GM18526 (cell line): Measurements from ENCODE around the gene RASA2.

Source experiments
- POLR2A ChIP-seq: IDR thresholded peaks from 3 replicates; pipeline ENCODE4 v1.6.1; 2011; ENCODE audit not compliant: insufficient read length; ENCODE audit errors: extremely low read depth

RASA2 gene

GRCh38 chr3:141539431-141540187 is 52.8 kb downstream of the RASA2 start:
- TF ChIP-seq POLR2A, result no peak

GRCh38 chr3:141540531-141540930 is 53.7 kb downstream of the RASA2 start:
- TF ChIP-seq POLR2A, result no peak

- TF ChIP-seq POLR2A, result no peak
These were observed 55.6 kb downstream of the RASA2 start for GRCh38 chr3:141542202-141542969.

- TF ChIP-seq POLR2A, result no peak
These were observed 56.2 kb downstream of the RASA2 start for GRCh38 chr3:141542989-141543388.

GRCh38 chr3:141544697-141545096 is 57.9 kb downstream of the RASA2 start:
- no peak for TF ChIP-seq POLR2A

GRCh38 chr3:141546081-141546480 is 59.3 kb downstream of the RASA2 start:
- no peak for TF ChIP-seq POLR2A

GRCh38 chr3:141546586-141546985 is 59.8 kb downstream of the RASA2 start:
- TF ChIP-seq POLR2A, result no peak

- TF ChIP-seq POLR2A, result no peak
These were observed 61.0 kb downstream of the RASA2 start for GRCh38 chr3:141547791-141548190.

- TF ChIP-seq POLR2A, result no peak
These were observed 64.3 kb downstream of the RASA2 start for GRCh38 chr3:141550926-141551665.

- no peak for TF ChIP-seq POLR2A
These were observed 65.7 kb downstream of the RASA2 start for GRCh38 chr3:141552440-141552991.

- no peak for TF ChIP-seq POLR2A
These were observed 66.2 kb downstream of the RASA2 start for GRCh38 chr3:141553055-141553454.

GRCh38 chr3:141556034-141556433 is 69.2 kb downstream of the RASA2 start:
- TF ChIP-seq POLR2A, result no peak

GRCh38 chr3:141557961-141558706 is 71.3 kb downstream of the RASA2 start:
- TF ChIP-seq POLR2A, result no peak

- no peak for TF ChIP-seq POLR2A
These were observed 74.7 kb downstream of the RASA2 start for GRCh38 chr3:141561426-141562034.
